Type B pancreatic cell (in vitro differentiated cells): ENCODE data around the gene CDC34. TPM values are rescaled to one million over a fixed set of nuclear protein-coding genes. Genes with fewer than 3 reads are reported as not detected.

Source experiments
- DNase-seq: peaks from one replicate; pipeline ENCODE4 v3.0.0; 2021; ENCODE audit warnings: mixed read lengths; ENCODE audit not compliant: unreplicated experiment; ENCODE audit errors: extremely low spot score
- H3K27ac Mint-ChIP-seq: 2 replicates; pipeline ENCODE4 v1.8.0; 2021; ENCODE audit warnings: mild to moderate bottlenecking, mixed read lengths
- H3K27me3 Mint-ChIP-seq: 2 replicates; pipeline ENCODE4 v1.8.0; 2021; ENCODE audit warnings: mixed read lengths
- H3K36me3 Mint-ChIP-seq: 2 replicates; pipeline ENCODE4 v1.8.0; 2021; ENCODE audit warnings: mixed read lengths
- H3K4me1 Mint-ChIP-seq: one replicate; pipeline ENCODE4 v1.8.0; 2021; ENCODE audit warnings: mixed read lengths; ENCODE audit not compliant: unreplicated experiment
- H3K4me3 Mint-ChIP-seq: 2 replicates; pipeline ENCODE4 v1.8.0; 2021; ENCODE audit warnings: mild to moderate bottlenecking, mixed read lengths
- H3K9me3 Mint-ChIP-seq: 2 replicates; pipeline ENCODE4 v1.8.0; 2021; ENCODE audit warnings: mixed read lengths
- total RNA-seq: library from RNA; stranded (reverse); gene quantifications from 2 replicates; pipeline ENCODE4 v1.2.1, GENCODE V29; 2021; ENCODE audit warnings: low replicate concordance
- TF ChIP-seq, protein P1 (sequence below): fragments of 200-600 bp; sonication (generic); conservative IDR thresholded peaks from 2 replicates; pipeline ENCODE4 v1.5.0; 2021; ENCODE audit warnings: antibody characterized with exemption, mild to moderate bottlenecking

Gene CDC34
- total RNA-seq, 1 donor from 2014 or later: 95.0 TPM

DNA sequence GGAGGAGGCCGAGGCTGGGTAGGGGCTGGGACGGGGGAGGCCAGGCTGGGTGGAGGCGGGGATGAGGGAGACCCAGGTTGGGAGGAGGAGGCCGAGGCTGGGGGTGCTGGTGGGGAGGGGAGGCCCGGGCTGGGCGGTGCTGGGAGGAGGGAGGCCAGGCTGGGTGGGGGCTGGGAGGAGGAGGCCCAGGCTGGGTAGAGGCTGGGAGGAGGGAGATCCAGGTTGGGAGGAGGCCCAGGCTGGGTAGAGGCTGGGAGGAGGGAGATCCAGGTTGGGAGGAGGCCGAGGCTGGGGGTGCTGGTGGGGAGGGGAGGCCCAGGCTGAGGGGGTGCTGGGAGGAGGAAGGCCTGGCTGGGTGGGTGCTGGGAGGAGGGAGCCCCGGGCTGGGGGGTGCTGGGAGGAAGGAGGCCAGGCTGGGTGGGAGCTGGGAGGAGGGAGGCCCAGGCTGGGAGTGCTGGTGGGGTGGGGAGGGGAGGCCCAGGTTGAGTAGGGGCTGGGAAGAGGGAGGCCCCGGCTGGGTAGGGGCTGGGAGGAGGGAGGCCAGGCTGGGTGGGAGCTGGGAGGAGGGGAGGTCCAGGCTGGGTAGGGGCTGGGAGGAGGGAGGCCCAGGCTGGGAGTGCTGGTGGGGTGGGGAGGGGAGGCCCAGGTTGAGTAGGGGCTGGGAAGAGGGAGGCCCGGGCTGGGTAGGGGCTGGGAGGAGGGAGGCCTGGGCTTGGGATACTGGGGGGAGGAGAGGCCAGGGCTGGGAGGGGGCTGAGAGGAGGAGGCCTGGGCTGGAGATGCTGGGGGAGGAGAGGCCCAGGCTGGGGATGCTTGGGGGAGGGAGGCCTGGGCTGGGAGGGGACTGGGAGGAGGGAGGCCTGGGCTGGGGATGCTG is 13.6 kb upstream of the CDC34 start:
- H3K27me3 Mint-ChIP-seq: peaks cover 3% of the 10 kb centered on the region

DNA sequence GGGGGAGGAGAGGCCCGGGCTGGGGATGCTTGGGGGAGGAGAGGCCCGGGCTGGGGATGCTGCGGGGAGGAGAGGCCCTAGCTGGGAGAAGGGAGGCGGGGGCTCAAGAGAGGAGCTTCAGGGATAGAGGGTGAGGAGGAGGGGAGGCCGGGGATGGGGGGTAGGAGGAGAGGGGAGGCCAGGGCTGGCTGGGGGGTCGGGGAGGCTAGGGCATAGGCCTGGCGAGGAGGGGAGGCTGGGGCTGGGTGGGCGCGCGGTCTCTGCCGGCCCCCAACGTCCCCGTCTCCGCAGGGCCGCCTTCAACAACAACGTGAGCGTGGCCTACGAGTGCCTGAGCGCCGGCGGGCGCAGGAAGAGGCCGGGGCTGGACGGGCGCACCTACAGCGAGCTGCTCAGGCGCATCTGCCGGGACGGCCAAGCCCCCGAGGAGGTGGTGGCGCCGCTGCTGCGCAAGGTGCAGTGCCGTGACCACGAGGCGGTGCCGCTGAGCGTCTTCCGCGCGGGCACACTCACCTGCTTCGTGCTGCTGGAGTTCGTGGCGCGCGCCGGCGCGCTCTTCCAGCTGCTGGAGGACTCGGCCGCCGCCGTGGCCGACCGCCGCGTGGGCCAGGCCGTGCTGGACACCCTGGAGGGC is 12.8 kb upstream of the CDC34 start:
- Mint-ChIP-seq H3K4me3 (no peak overlapping the region), H3K27me3 (peaks cover 3% of the 10 kb centered on the region), H3K27ac (no peak overlapping the region), H3K36me3 (peaks cover 8% of the 10 kb centered on the region), H3K4me1 (peaks cover 15% of the 10 kb centered on the region), H3K9me3 (no peaks in the 10 kb centered on the region)
- TF ChIP-seq, protein P1, sequence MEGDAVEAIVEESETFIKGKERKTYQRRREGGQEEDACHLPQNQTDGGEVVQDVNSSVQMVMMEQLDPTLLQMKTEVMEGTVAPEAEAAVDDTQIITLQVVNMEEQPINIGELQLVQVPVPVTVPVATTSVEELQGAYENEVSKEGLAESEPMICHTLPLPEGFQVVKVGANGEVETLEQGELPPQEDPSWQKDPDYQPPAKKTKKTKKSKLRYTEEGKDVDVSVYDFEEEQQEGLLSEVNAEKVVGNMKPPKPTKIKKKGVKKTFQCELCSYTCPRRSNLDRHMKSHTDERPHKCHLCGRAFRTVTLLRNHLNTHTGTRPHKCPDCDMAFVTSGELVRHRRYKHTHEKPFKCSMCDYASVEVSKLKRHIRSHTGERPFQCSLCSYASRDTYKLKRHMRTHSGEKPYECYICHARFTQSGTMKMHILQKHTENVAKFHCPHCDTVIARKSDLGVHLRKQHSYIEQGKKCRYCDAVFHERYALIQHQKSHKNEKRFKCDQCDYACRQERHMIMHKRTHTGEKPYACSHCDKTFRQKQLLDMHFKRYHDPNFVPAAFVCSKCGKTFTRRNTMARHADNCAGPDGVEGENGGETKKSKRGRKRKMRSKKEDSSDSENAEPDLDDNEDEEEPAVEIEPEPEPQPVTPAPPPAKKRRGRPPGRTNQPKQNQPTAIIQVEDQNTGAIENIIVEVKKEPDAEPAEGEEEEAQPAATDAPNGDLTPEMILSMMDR: no peak
- DNase-seq: no peak

More for the DNA sequence above, 13.6 kb upstream of the CDC34 start:
- no peak overlapping the region for H3K4me3 Mint-ChIP-seq
- TF ChIP-seq, protein P1: no peak
- peaks cover 15% of the 10 kb centered on the region for H3K4me1 Mint-ChIP-seq
- H3K9me3 Mint-ChIP-seq: no peaks in the 10 kb centered on the region
- peaks cover 8% of the 10 kb centered on the region for H3K36me3 Mint-ChIP-seq
- H3K27ac Mint-ChIP-seq: no peak overlapping the region
- DNase-seq: peak; percentile 83

DNA sequence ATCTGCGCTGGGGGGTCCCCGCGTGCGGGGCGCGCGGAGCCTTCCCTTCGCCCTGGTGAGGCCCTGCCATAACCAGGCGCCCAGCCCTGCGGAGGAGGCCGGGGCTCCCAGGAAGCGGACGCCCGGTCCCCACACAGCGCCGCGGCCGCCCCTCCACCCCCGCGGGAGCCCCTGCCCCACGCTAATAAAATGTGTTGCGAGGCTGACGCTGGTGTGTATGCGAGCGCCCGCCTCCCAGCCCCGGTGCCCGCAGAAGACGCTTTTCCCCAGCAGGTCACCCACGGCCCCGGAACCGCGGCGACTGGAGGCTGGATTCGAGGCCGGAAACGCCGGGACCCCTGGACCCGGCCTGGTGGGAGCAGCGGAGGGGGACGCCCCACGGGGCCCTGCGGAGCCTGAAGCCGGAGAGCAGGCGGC is 12.1 kb upstream of the CDC34 start:
- TF ChIP-seq, protein P1: no peak
- no peaks in the 10 kb centered on the region for H3K9me3 Mint-ChIP-seq
- H3K36me3 Mint-ChIP-seq: peaks cover 4% of the 10 kb centered on the region
- peaks cover 10% of the 10 kb centered on the region for H3K4me1 Mint-ChIP-seq
- no peak overlapping the region for H3K27ac Mint-ChIP-seq
- DNase-seq: no peak
- H3K27me3 Mint-ChIP-seq: peaks cover 3% of the 10 kb centered on the region
- H3K4me3 Mint-ChIP-seq: no peak overlapping the region

DNA sequence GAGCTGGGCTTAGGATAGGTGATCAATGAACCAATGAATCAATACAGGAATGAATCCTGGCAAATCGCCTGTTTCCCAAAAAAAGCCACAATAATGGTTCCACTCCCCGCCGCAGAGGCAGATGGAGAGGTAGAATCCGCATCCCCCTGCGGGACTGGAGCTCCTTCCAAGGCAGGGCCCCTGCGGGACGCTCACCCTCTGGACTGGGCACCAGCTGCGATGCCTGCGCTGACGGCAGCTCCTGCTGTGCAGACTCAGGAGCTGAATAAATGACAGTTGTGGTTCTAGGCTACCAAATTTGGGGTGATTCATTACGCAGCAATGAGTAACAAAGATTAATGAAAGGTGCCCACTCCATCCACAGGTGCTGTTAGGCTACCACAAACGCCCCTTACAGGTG is 8.8 kb upstream of the CDC34 start:
- Mint-ChIP-seq H3K27ac (no peak overlapping the region), H3K4me1 (peaks cover 5% of the 10 kb centered on the region), H3K4me3 (no peak overlapping the region), H3K9me3 (no peaks in the 10 kb centered on the region), H3K27me3 (peaks cover 3% of the 10 kb centered on the region), H3K36me3 (peaks cover 4% of the 10 kb centered on the region)
- DNase-seq: no peak
- TF ChIP-seq, protein P1: no peak

DNA sequence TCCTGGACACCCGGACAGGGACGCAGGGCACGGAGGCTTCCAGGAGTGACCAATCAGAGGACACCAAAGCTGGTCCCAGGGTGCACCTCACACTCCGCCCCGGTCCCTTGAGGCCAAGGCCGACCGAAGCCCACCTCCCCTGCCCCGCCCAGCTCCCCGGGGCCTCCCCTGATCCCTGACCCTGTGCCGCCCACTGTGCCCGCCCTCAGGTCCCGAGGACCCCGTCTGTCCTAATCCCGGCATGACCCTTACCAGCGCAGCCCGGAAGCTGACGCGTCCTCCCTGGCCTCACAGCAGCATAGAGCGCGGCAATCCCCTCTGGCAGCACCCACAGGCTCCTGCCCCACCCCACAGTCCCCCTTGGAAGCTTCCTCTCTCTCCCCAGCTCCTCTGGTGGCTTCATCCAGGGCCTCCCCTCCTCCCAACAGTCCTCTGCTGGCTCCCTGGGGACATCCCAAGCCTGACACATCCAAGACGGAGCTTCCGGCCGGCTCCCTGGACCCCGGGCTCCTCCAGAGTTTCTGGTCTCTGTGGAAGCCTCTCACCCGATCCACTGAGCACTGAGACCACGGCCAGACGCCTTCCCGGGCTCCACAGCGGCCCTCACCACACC is 7.4 kb upstream of the CDC34 start:
- Mint-ChIP-seq H3K9me3 (no peaks in the 10 kb centered on the region), H3K36me3 (peaks cover 4% of the 10 kb centered on the region), H3K27me3 (peaks cover 3% of the 10 kb centered on the region), H3K27ac (no peak overlapping the region), H3K4me1 (peaks cover 9% of the 10 kb centered on the region), H3K4me3 (no peak overlapping the region)
- TF ChIP-seq, protein P1: no peak
- DNase-seq: no peak
